Fibroblast of lung (primary cell): ENCODE measurements around the gene MPND.

Experiments
- EZH2 ChIP-seq: IDR thresholded peaks from 2 replicates; pipeline ENCODE4 v1.5.1; 2012; ENCODE audit warnings: low read length, control low read depth, mild to moderate bottlenecking; ENCODE audit errors: missing control alignments
- TF ChIP-seq, protein P1 (sequence below), 2 donors: IDR thresholded peaks in 1 of 2; conservative IDR thresholded peaks in 1 of 2; 1 replicate in 1 of 2; 2 replicates in 1 of 2; pipeline ENCODE4 v1.5.1; 2011 to 2012; ENCODE audit warnings: low read length in 2 of 2, control low read depth in 1 of 2, inconsistent platforms in 1 of 2, low read depth in 1 of 2, mild to moderate bottlenecking in 1 of 2

- TF ChIP-seq, protein P1, sequence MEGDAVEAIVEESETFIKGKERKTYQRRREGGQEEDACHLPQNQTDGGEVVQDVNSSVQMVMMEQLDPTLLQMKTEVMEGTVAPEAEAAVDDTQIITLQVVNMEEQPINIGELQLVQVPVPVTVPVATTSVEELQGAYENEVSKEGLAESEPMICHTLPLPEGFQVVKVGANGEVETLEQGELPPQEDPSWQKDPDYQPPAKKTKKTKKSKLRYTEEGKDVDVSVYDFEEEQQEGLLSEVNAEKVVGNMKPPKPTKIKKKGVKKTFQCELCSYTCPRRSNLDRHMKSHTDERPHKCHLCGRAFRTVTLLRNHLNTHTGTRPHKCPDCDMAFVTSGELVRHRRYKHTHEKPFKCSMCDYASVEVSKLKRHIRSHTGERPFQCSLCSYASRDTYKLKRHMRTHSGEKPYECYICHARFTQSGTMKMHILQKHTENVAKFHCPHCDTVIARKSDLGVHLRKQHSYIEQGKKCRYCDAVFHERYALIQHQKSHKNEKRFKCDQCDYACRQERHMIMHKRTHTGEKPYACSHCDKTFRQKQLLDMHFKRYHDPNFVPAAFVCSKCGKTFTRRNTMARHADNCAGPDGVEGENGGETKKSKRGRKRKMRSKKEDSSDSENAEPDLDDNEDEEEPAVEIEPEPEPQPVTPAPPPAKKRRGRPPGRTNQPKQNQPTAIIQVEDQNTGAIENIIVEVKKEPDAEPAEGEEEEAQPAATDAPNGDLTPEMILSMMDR (conservative IDR thresholded peaks at IDR 0.05 in 1 of 2, IDR thresholded peaks at IDR 0.05 in 1 of 2; ENCODE audit: low read depth in 1 of 2, low read length in 2 of 2) = no peak
- TF ChIP-seq EZH2 = no peak
Observed at GRCh38 chr19:4358709-4359626, 15.6 kb downstream of the MPND start.
